Measurements from ENCODE around the gene TPRG1.

DNA sequence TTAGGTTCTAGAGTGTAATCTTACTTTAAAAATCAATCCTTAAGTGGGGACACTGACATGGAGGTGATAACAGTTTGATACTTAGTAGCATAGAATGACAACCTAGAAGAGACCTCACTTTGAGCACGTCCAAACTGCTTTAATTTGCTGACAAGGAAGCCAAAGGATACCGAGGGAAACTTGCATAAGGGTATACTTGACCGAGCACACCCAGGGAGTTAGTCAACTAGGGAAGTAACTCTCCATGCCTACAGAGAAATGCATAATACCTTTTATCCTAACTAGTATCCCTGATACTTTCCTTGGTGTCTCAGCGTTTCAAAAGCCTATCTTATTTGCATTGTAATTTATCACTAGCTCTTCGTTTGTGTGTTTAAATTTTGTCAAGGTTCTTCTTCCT lies 5.5 kb upstream of the TPRG1 start:
- TF ChIP-seq CTCF (conservative IDR thresholded peaks at IDR 0.05) (no peak), ZFX (IDR thresholded peaks at IDR 0.05) (no peak)
